GM19455 (cell line): ENCODE measurements around the gene CDCA4.

Experiments used
- ATAC-seq: cut with Tn5 transposase; IDR thresholded peaks from one replicate; pipeline ENCODE4 v1.9.1; 2021; ENCODE audit not compliant: unreplicated experiment

The CDCA4 gene

DNA sequence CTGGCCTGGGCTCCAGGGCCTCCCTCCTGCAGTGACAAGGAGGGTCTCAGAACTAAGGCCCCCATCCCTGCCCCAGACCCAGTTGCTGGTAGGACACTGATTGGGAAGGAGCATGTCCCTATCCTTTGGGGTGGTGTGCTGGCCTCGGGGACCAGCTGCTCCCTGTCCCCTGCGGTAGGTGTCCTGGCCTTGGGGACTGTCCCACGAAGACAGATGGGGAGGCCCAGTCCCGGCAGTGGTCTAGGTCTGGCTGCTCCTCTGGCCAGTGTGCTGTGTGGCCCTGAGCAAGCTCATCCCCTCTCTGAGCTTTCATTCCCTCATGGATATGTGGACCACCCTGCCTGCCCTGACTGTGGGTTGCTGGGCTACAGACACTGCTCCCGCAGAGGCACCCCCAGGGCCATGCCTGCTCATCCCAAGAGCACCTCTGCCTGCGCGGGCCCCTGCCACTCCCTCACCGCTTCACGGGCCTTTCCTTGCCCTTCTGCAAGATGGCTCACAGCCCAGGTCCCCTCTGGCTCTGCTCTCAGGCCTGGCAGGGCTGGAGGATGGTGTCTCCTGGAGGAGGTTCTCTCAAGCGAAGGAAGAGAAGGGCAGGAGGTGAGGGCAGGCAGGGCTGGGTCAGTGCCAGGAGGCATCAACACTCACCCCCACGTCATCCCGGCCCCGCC lies 55.2 kb downstream of the CDCA4 start:
- no peak for ATAC-seq

DNA sequence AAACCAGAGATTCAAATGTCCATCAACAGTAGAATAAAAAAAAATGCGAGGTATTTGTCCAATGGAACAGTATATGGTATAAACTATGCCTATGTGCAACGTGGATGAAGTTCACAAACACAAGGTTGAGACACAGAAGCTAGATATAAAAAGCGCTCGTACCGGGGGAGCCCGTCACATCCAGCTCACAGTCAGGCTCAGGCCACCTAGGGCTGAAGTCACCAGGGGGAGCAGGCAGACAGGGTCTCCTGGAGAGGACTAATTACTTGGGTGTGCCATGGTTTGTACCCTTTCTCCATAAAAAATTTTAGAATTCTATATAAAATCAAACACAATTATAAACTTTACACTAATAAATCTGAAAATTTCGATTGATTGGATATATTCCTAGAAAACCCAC lies 56.3 kb downstream of the CDCA4 start:
- no peak for ATAC-seq
